Kidney epithelial cell (primary cell): ENCODE measurements around the gene MRPL28. TPM values are rescaled to one million over a fixed set of nuclear protein-coding genes. Genes with fewer than 3 reads are reported as not detected.

ENCODE experiments used
- DNase-seq: peaks from one replicate; pipeline ENCODE4 v3.0.0-alpha.2; 2010; ENCODE audit warnings: low read depth
- H3K27me3 ChIP-seq: 2 replicates; pipeline ENCODE4 v1.6.0; 2011; ENCODE audit warnings: low read length; ENCODE audit not compliant: control insufficient read depth, insufficient read depth
- H3K36me3 ChIP-seq: 2 replicates; pipeline ENCODE4 v1.5.1; 2011; ENCODE audit warnings: low read length; ENCODE audit not compliant: control insufficient read depth, insufficient read depth
- H3K4me3 ChIP-seq: 2 replicates; pipeline ENCODE4 v1.5.1; 2011; ENCODE audit warnings: low read depth, mild to moderate bottlenecking, control low read depth, low read length
- CTCF ChIP-seq: IDR thresholded peaks from 2 replicates; pipeline ENCODE4 v1.5.1; 2011; ENCODE audit warnings: mild to moderate bottlenecking, moderate library complexity, low read length, control low read depth, inconsistent platforms; ENCODE audit not compliant: insufficient read depth, poor library complexity, severe bottlenecking
- total RNA-seq: library from RNA; depleted of rRNA; stranded (reverse); fragments of >200 nt; gene quantifications from 2 replicates; pipeline ENCODE4 v1.2.3, GENCODE V29; 2015

Gene MRPL28
- total RNA-seq, 1 donor from 2014 or later = 107 TPM

- H3K4me3 ChIP-seq = no peak overlapping the region
- TF ChIP-seq CTCF = no peak
- no peaks in the 10 kb centered on the region for H3K36me3 ChIP-seq
- no peaks in the 10 kb centered on the region for H3K27me3 ChIP-seq
- DNase-seq = no peak
Observed at GRCh38 chr16:330741-331140, 39.6 kb downstream of the MRPL28 start.

GRCh38 chr16:325375-326145, 44.8 kb downstream of the MRPL28 start:
- no peak for DNase-seq
- no peak for TF ChIP-seq CTCF
- Histone ChIP-seq H3K4me3 (no peak overlapping the region), H3K27me3 (no peaks in the 10 kb centered on the region), H3K36me3 (no peaks in the 10 kb centered on the region)

GRCh38 chr16:324451-325334, 45.6 kb downstream of the MRPL28 start:
- DNase-seq = no peak
- Histone ChIP-seq H3K4me3 (no peak overlapping the region), H3K36me3 (no peaks in the 10 kb centered on the region), H3K27me3 (no peaks in the 10 kb centered on the region)
- TF ChIP-seq CTCF = no peak

GRCh38 chr16:324201-324450, 46.2 kb downstream of the MRPL28 start:
- no peak for TF ChIP-seq CTCF
- DNase-seq = no peak
- no peak overlapping the region for H3K4me3 ChIP-seq
- H3K36me3 ChIP-seq = no peaks in the 10 kb centered on the region
- no peaks in the 10 kb centered on the region for H3K27me3 ChIP-seq

- Histone ChIP-seq H3K4me3 (no peak overlapping the region), H3K36me3 (no peaks in the 10 kb centered on the region), H3K27me3 (no peaks in the 10 kb centered on the region)
- no peak for DNase-seq
- no peak for TF ChIP-seq CTCF
Observed at GRCh38 chr16:322476-323143, 47.7 kb downstream of the MRPL28 start.
